Cardiac fibroblast (primary cell): ENCODE data around the gene NAV3.

Experiments
- DNase-seq, 2 donors: peaks; one replicate each; pipeline versions ENCODE4 v3.0.0 to v3.0.0-alpha.2; 2010; ENCODE audit warnings: low read depth in 2 of 2
- H3K4me3 ChIP-seq, 2 donors: replicated peaks in 1 of 2; 1 replicate in 1 of 2; 2 replicates in 1 of 2; pipeline ENCODE4 v1.5.1; 2011; ENCODE audit warnings: low read depth in 2 of 2, low read length in 2 of 2, mild to moderate bottlenecking in 2 of 2, moderate library complexity in 1 of 2
- CTCF ChIP-seq: IDR thresholded peaks from one replicate; pipeline ENCODE4 v1.5.1; 2011; ENCODE audit warnings: low read depth, mild to moderate bottlenecking, low read length, inconsistent platforms

NAV3 gene

GRCh38 chr12:78119351-78119918 is 288.7 kb downstream of the NAV3 start:
- DNase-seq: no peak
- H3K4me3 ChIP-seq: no peak overlapping the region
- no peak for TF ChIP-seq CTCF

GRCh38 chr12:78120306-78120705 is 289.6 kb downstream of the NAV3 start:
- no peak for DNase-seq
- no peak for TF ChIP-seq CTCF
- no peak overlapping the region for H3K4me3 ChIP-seq

GRCh38 chr12:78120866-78121560 is 290.3 kb downstream of the NAV3 start:
- peak; percentile 33 for TF ChIP-seq CTCF
- H3K4me3 ChIP-seq: no peak overlapping the region
- DNase-seq: peak; percentile 76 to 80

GRCh38 chr12:78121969-78122610 is 291.4 kb downstream of the NAV3 start:
- TF ChIP-seq CTCF: no peak
- no peak overlapping the region for H3K4me3 ChIP-seq
- no peak for DNase-seq

GRCh38 chr12:78128211-78128610 is 297.5 kb downstream of the NAV3 start:
- DNase-seq: no peak
- H3K4me3 ChIP-seq: no peak overlapping the region

GRCh38 chr12:78143717-78144116 is 313.0 kb downstream of the NAV3 start:
- TF ChIP-seq CTCF: no peak
- no peak for DNase-seq
- H3K4me3 ChIP-seq: no peak overlapping the region

More at GRCh38 chr12:78128211-78128610, 297.5 kb downstream of the NAV3 start:
- no peak for TF ChIP-seq CTCF
